Spleen (tissue), 7 donors: ENCODE measurements around the gene RIPOR2.

Source experiments
- POLR2A ChIP-seq, 3 donors: fragments of 450-650 bp; IDR thresholded peaks; one replicate each; pipeline ENCODE4 v1.5.1; 2017; ENCODE audit warnings: antibody characterized with exemption in 3 of 3, mild to moderate bottlenecking in 1 of 3
- POLR2AphosphoS5 ChIP-seq, 3 donors: sonication (generic); formaldehyde crosslinking; IDR thresholded peaks; one replicate each; pipeline ENCODE4 v1.5.1; 2017; ENCODE audit warnings: antibody characterized with exemption in 3 of 3
- TF ChIP-seq, protein P1 (sequence below), 11 experiments: fragments of 200-600 bp in 7 of 11; fragments of 450-650 bp in 4 of 11; sonication (generic) in 4 of 11; IDR thresholded peaks in 8 of 11; conservative IDR thresholded peaks in 3 of 11; 1 replicate in 7 of 11; 2 replicates in 4 of 11; pipeline versions ENCODE4 v1.4.0 to v1.8.0; 2016 to 2021; ENCODE audit warnings: antibody characterized with exemption in 11 of 11, inconsistent platforms in 4 of 11, mild to moderate bottlenecking in 1 of 11
- donor health status: DM: no; HTN: no; CAD: no; lungs with moderate emphysema.
- donor health status: DM: no; HTN: no; CAD: no.
- donor health status: DM: no; HTN: no; CAD: no.

DNA sequence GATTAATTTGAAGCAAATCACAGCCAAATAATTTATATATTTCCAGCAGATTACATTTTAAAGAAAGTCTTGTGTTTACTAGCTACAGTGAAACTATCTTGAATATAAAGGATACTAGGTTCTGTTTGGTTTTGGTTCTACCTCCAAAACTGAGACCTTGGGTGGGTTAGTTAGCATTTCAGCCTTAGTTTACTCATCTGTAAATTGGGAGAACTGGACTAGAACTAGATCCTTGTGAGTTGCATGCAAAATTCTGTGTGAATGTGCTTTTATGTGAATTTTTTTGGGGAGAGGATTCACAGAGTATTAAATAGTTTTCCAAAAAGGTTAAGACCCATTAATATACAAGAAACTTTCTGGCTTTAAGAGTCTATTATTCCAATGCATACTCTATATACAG lies 156.9 kb downstream of the RIPOR2 start:
- TF ChIP-seq, protein P1, sequence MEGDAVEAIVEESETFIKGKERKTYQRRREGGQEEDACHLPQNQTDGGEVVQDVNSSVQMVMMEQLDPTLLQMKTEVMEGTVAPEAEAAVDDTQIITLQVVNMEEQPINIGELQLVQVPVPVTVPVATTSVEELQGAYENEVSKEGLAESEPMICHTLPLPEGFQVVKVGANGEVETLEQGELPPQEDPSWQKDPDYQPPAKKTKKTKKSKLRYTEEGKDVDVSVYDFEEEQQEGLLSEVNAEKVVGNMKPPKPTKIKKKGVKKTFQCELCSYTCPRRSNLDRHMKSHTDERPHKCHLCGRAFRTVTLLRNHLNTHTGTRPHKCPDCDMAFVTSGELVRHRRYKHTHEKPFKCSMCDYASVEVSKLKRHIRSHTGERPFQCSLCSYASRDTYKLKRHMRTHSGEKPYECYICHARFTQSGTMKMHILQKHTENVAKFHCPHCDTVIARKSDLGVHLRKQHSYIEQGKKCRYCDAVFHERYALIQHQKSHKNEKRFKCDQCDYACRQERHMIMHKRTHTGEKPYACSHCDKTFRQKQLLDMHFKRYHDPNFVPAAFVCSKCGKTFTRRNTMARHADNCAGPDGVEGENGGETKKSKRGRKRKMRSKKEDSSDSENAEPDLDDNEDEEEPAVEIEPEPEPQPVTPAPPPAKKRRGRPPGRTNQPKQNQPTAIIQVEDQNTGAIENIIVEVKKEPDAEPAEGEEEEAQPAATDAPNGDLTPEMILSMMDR (IDR thresholded peaks at IDR 0.05 in 8 of 11, conservative IDR thresholded peaks at IDR 0.05 in 3 of 11) = no peak
- TF ChIP-seq POLR2A (IDR thresholded peaks at IDR 0.05) = no peak
- TF ChIP-seq POLR2AphosphoS5 (IDR thresholded peaks at IDR 0.05) = no peak
